ENCODE results near the gene KLHL26. TPM values are rescaled to one million over a fixed set of nuclear protein-coding genes. Genes with fewer than 3 reads are reported as not detected.

The KLHL26 gene
- polyA plus RNA-seq, 3 donors, result 5.0 to 6.1 (median 5.3) TPM

DNA sequence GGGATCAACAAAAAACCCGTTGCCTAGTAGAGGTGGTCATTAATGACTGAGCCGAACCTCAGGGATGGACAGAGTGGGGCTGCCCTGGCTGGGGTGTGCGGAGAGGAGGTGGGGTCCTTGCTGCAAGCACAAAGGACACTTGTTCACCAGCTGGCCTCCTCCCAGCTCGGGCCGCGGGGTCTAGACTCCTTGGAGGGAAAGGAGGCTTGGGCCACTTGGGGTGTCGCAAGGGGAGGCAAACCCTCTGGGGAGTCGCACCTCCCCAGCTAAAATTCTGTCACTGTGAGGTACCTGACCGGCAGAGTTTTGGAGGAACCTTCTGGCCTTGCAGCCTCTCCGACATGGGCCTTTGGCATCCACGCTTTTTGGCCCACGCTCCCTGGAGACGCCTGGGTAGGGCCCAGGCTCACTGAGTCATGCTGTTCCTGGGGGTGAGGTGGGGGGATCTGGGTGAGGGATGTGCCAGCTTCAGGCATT, 8.2 kb downstream of the KLHL26 start:
- no peak for DNase-seq (ENCODE audit: low read depth in 3 of 3, low spot score in 2 of 3)

DNA sequence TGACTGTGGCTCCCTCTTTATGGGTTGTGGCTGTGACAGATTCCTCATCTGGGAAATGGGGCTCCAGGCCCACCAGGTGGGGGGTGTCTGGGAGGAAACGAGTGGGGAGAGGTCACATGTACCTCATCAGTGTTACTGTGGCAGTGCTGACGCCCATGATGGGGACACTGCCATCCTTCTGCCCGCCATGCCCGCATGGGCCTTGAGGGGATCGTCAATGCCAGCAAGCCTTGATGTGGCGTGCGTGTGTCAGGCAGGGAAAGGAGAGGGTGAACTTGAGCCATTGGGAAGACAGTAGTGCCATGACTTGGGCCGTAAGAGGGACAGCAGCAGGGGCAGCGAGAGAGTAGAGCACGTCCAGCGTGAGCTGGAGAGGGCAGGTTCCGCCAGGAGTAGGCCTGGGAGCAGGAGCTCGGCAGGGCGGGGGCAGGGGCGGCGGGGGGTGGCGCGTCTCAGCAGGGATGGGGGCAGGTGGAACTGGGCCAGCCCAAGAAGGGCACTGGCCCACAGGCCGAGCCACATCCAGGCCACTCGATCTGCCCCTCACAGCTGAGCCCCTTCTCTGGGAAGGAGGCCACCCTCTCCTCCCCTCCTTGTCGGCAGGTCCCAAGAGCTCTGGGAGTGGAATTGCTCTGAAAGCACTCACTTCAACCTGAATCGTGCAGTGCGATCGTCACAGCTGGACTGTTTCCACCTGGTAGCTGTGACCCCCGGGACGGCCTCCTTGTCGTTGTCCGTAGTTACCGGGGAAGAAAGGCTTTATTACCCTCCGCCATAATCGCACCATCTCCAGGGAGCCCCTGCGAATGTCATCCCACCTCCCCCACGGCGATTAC, 9.9 kb downstream of the KLHL26 start:
- no peak for DNase-seq (ENCODE audit: low read depth in 3 of 3, low spot score in 2 of 3)

DNA sequence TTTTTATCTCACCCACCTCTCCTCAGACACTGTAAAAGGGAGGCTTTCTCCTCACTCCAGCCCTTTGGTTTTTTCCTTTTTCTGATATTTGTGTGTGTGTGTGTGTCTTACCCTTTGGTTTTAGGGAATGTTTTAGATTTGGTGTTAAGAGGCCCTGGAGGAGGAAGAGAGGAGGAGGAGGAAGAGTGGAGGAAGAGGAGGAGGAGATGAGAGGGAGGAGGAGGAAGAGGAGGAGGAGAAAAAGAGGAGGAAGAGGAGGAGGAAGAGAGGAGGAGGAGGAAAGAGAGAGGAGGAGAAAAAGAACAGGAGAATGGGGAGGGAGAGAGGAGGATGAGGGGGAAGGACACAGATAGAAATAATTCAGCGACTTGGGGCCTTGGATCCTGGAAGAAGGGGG, 10.5 kb downstream of the KLHL26 start:
- DNase-seq (ENCODE audit: low read depth in 3 of 3, low spot score in 2 of 3), result no peak

DNA sequence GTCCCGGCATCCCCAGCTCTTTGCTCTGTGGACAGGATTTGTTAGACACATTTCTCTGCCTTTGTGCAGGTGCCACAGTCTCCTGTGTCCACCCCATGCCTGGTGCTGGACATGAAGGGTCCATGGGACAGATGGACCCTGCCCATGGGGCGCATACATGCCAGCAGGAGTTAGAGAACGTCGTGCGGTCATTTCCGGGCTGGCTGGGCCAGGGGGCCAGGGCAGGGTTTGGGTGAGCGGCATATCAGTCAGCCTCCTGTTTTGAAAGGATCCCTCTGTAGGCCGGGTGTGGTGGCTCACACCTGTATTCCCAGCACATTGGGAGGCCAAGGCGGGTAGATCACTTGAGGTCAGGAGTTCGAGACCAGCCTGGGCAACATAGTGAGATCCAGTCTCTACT, 11.0 kb downstream of the KLHL26 start:
- no peak for DNase-seq (ENCODE audit: low read depth in 3 of 3, low spot score in 2 of 3)

DNA sequence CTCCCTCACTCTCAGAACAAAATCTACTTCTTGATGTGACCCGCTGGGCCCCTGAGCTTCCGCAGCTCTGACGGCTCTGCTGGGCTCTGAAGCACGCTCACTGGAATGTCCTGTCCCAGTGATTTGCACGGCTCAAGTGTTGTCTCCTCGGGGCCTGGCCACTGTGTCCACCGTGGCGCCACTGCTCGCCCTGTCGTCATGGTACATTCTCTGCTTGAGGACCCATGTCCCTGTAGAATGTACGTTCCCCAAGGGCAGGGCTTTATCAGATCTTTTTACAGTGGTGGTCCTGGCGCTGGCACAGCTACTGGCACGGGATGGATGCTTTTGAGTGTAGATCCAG, 12.1 kb downstream of the KLHL26 start:
- DNase-seq (ENCODE audit: low read depth in 3 of 3, low spot score in 2 of 3), result no peak

DNA sequence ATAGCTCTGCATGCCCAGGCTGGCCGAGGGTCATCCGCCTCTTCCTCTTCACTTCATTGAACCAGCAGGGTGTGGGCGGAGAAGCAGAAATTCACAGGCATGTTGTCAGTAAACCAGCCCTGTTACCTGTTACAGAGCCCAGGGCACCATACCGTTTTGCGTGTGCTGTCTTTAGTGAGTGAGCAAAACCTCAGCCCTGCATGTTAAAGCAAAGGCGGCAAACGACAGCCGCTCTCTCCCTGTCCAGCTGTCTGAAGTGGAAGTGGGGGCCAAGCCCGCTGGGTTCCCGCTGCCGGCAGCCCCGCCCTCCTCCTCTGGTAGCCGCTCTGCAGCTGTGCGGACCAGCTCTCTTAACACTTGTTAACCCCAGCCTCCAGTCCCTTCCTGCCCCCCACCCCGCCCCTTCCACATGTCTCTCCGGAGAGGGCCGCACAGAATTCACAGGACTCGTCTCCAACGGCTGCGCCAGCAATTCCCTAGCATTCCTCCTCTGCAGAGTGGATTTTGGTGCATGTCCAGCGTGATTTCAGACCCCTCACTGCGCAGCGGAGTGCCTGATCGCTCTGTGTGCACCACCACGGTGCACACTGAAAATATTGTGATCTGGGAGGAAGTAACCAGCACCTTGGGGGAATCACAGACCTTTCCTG, 12.7 kb downstream of the KLHL26 start:
- no peak for DNase-seq (ENCODE audit: low read depth in 3 of 3, low spot score in 2 of 3)

DNA sequence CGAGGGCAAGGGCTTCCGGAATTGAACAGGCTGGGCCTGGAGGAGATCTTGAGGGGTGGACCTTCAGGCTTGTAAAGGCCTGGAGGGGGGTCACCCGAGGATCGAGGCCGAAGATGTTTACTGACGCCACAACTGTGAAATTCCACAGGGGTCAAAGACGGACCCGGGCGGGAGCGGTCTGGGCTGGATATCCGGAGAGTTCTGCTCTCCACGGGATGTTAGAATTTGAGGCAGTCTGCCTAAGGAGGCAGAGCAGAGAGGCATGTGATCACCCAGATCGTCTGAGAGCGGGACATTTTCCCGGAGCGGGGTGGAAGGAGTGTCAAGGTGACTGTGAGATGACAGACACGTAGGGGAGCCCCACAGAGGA, 13.2 kb downstream of the KLHL26 start:
- no peak for DNase-seq (ENCODE audit: low read depth in 3 of 3, low spot score in 2 of 3)

DNA sequence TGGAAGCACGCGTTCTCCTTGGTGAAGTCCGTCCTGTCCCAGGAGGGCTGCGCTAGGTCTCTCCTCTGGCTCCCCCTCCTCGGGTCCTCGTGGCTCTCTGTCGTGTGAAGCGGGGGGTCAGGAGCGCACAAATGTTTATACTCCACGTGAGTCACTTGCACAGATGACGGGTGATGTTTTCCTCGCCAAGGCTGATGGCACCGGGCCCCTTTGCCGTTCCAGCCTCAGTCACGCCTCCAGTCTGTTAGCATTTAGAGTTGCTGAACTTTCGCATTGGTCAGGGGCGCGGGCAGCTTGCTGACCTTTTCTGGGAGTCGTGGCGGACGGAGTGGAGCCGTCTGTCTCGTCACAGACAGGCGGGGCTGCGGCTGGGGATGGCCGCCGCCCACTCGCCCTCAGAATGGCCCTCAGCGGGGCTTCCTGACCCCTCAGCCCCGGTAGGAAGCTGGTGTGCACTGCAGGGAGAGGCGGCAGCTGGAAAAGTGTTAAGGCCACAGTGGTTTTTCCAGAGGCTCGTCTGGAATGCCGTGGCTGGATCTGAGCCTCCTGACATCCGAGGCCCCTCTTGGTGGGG, 13.7 kb downstream of the KLHL26 start:
- DNase-seq (ENCODE audit: low read depth in 3 of 3, low spot score in 2 of 3), result no peak

DNA sequence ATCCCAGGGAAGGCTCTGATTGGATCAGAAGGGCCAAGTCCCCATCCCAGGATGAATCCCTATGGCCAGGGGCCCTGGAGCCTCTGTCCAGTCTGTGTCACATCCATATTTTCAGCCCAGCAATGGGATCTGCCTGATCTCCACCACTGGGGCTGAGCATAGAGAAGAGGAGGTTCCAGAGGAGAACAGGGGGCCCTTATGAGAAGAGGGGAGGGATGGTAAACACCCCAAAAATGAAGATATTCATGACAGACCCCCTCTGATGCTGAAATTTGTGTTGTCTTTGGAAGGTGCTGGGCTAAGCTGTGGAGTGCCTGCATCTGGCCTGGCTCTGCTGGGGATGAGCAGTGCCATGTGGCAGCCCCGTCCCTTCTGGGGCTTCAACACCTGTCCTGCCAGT, 14.5 kb downstream of the KLHL26 start:
- DNase-seq (ENCODE audit: low read depth in 3 of 3, low spot score in 2 of 3), result no peak

DNA sequence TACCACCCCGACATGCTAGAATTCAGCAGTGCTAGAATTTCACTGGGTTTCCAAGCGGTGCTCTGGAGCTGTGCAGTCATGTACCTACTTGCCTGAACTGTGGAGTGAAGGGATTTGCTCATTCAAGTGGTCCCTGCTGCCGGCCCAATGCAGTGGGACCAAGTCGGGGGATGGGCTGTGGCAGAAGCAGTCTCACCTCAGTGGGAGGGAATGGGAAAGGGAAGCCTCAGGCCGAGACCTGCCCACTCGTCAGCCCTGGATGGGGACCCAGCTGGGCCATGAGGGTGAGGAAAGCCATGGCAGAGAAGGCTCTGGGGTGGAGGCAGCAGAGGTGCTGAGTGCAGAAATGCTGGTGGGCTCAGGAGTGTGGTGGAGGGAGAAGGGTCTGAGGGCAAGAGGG, 14.9 kb downstream of the KLHL26 start:
- DNase-seq (ENCODE audit: low read depth in 3 of 3, low spot score in 2 of 3), result no peak

DNA sequence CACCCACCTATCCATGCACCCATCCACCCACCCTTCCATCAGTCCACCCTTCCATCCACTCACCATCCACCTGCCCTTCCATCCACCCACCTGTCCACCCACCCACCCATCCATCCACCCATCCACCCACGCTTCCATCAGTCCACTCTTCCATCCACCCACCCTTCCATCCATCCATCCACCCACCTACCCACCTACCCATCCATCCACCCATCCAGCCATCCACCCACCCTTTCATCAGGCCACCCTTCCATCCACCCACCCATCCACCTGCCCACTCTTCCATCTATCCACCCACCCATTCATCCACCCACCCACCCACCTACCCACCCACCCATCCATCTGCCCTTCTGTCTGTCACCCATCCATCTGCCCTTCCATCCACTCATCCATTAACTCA, 17.0 kb downstream of the KLHL26 start:
- DNase-seq (ENCODE audit: low read depth in 3 of 3, low spot score in 2 of 3), result no peak

DNA sequence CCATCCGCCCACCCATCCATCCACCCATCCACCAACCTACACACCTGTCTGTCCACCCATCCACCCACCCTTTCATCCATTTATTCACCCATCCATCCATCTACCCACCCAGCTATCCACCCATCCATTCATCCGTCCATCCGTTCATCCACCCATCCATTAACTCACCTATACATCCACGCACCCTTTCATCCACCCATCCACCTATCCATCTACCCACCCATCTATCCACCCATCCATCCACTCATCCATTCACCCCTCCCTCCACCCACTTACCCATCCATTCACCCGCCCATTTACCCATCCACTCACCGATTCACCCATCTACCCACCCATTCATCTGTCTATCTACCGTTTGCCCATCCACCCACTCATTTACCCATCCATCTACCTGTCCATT, 17.6 kb downstream of the KLHL26 start:
- DNase-seq (ENCODE audit: low read depth in 3 of 3, low spot score in 2 of 3), result no peak

DNA sequence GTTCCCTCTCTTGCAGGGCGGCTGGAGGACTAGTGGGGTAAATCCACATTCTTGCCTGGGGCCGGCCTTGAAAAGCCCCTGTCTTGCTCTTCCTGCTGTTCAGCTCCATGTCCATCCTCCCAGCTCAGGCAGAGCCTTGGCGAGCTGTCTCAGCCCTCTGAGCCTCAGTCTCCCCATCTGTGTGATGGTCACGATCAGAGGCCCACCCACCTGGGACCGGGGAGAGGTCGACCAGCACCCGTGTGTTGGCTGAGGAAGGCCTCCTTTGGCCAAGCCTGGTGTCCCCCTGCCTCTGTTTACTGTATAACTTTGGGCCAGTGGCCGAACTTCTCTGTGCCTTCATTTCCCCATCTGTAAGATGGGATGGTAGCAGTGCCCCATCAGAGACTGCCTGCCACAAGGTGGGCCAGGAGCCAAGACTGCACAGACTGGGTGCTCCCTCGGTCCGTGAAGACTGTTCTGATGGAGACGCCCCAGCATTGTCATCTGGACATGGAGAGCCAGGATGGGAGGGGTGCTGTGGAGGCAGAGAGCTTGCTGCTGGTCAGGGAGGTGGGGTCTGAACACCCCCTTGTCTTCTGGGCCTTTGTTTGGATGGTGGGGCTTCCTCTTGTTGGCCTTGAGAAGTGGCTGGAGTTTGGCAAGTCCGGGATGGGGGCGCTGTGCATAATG, 18.5 kb downstream of the KLHL26 start:
- DNase-seq (ENCODE audit: low read depth in 3 of 3, low spot score in 2 of 3), result no peak

DNA sequence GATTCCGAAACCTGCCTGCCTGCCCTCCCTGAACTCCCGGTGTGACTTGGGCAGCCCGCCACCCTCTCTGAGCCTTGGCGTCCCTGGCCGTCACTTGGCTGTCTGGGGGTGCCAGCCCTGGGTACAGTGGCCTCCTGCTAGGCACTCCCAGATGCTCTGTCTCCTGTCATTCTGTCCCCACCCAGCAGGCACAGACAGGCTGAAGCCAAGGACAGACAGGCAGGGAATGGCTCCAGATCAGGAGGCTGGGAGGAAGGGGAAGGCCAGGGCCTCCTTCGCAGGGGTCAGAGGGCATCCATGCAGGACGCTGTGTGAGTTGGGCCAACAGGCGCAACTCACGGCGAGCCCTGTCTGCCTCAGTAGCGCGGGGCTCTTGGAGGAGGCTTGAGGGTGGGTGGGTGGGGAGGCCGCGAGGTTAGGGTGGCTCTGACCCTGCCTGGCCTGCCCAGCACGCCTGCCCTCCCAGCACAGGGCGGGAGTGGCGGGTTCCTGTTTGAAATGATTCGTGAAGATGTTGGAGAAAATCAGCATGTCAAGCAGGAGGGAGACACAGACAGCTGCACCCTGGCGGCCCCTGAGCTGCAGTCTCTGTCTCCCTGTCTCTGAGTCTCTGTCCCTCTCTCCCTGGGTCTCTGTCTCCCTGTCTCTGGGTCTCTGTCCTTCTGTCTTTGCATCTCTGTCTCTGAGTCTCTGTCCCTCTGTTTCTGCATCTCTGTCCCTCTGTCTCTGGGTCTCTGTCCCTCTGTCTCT, 19.7 kb downstream of the KLHL26 start:
- no peak for DNase-seq (ENCODE audit: low read depth in 3 of 3, low spot score in 2 of 3)

DNA sequence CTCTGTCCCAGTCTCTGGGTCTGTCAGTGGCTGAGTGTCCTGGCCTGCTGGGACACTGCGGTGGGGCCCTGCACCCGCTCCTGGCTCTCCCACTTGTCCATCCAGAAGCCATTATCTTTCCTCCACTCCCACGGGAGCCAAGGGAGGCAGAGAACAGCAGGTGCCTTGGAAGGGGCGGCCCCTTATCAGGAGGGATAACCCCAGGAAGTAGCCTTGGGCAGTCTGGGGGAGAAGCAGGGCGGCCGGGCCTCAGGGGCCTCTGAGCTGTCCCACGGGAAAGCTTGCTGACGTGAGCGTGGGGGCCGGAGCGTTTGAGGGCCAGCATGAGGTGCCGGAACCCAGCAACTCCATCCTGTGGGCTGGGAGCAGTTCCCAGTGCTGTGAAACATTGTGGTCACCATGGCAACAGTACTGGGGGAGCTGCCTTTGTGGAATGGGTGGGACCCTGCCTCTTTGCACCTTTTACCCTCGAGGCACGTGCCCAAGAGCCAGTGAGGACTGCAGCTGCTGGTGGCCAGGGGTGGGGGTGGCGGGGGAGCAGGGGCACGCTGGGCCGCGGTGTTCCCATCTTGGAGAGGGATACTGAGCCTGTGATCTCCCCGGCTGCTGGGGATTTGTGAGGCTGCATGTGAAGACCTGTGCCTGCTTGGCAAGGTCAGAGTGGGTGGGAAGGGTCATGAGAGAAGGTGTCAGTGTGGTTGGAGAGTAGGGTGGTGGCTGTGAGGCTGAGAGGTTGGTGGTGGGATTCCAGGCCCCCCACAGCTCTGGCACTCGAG, 20.9 kb downstream of the KLHL26 start:
- no peak for DNase-seq (ENCODE audit: low read depth in 3 of 3, low spot score in 2 of 3)

DNA sequence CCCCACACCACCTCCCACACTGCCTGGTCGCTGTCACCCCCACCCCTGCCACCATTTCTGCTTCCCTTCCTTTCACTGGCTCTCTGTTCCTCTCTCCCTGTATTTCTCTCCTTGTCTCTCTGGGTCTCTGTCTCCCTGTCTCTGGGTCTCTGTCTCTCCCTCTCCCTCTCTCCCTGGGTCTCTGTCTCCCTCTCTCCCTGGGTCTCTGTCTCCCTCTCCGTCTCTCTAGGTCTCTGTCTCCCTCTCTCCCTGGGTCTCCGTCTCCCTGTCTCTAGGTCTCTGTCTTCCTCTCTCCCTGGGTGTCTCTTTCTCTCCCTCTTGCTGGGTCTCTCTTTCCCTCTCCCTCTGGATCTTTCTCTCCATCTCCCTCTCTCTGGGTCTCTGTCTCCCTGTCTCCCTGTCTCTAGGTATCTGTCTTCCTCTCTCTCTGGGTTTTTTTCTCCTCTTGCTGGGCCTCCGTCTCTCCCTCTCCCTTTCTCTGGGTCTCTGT, 21.6 kb downstream of the KLHL26 start:
- no peak for DNase-seq (ENCODE audit: low read depth in 3 of 3, low spot score in 2 of 3)

DNA sequence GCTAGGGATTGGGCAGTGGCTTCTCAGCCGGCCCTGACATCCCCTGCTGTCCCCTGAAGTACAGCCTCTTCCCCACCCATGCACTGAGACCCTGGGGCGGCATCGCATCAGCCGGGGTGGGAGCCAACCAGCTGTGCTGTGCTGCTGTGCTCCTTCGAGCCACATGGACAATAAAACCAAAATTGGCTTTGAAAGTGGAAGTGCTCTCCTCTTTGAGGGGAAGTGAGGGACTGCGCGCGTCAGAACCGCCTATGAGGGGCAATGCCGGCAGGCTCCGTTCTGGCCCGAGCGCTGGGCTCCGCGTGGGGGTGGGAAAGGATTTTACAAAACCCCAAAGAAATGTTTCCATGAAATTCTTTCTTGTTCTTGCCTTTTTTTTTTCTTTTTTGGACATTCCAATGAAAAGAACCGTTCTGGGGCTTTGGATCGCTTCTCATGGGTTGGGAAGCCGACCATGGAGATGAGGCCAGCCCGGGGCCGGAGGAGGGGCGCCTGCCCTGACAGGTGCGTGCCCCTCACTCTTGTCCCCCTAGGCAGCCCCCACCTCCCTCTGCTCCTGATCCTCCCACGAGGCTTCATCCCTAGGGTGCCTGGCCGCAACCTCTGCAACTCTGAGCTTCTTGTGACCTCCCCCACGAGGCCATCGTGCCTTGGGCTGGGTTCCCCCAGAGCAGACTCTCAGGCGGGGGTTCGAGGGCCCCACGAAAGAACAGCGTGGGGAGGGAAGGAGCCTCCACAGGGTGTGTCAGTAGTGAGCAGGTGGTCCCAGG, 22.6 kb downstream of the KLHL26 start:
- no peak for DNase-seq (ENCODE audit: low read depth in 3 of 3, low spot score in 2 of 3)

DNA sequence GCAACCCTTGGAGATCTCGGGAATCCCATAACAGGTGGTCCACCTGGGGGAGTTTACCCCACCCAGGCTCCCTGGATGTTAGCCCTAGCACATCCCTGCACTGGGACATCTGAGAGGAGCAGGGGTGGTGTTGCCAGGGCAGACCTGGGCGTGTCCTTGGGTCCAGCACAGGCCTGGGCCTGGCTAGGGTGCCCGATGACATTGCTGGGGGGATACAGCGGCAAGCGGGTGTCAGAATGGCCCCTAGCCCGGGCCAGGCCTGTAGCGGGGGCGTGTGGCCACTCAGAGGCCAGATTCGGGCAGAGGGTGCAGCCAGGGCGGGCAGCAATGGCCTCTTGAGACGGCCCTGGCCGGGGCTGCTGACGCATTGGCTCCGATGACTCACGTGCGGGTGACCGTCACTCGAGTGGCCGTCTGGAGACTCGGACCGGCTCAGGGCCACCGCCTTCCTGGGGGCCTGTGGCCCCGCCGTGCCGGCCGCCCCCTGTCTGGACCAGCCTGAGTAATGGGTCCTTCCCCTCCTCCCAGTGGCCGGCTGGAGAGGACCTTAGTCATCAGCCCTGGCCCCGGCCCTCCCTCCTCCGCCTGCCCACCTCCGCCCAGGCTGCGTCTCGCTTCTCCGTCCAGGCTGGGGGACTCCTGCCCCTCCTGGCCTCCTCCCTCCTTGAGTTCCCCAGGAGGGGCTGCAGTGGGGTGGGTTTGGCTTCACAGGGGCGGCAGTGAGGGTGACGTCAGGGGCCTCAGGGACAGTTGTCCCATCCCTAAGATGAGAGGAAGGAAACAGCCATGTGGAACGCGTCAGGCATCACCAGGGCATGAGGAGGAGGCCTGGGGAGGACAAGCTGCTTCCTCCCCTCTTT, 23.5 kb downstream of the KLHL26 start:
- DNase-seq (ENCODE audit: low read depth in 3 of 3, low spot score in 2 of 3), result no peak

All from right renal cortex interstitium (tissue), 3 donors.